GM18508 (cell line): ENCODE measurements around the gene MARCHF6.
"Not testable (repeated sequence)": the region's sequence is repeated elsewhere in the genome, so short reads cannot be mapped to it uniquely, and the experiment has no call there.

Source experiments
- ATAC-seq: cut with Tn5 transposase; IDR thresholded peaks from one replicate; pipeline ENCODE4 v1.9.1; 2021; ENCODE audit warnings: moderate number of reproducible peaks; ENCODE audit not compliant: insufficient read depth, unreplicated experiment

The MARCHF6 gene

GRCh38 chr5:10344461-10345106 lies 8.9 kb upstream of the MARCHF6 start:
- not testable (repeated sequence) for ATAC-seq

- ATAC-seq = no peak
These were observed 5.2 kb upstream of the MARCHF6 start for GRCh38 chr5:10348258-10348657.

- ATAC-seq = no peak
These were observed 2.1 kb upstream of the MARCHF6 start for GRCh38 chr5:10351199-10351905.

- no peak for ATAC-seq
These were observed 1.6 kb upstream of the MARCHF6 start for GRCh38 chr5:10351919-10352318.

GRCh38 chr5:10352430-10353240 lies 860 bp upstream of the MARCHF6 start:
- no peak for ATAC-seq

- no peak for ATAC-seq
These were observed 765 bp downstream of the MARCHF6 start for GRCh38 chr5:10354048-10354872.

GRCh38 chr5:10355071-10355889 lies 1.8 kb downstream of the MARCHF6 start:
- ATAC-seq = no peak

GRCh38 chr5:10358999-10359398 lies 5.5 kb downstream of the MARCHF6 start:
- no peak for ATAC-seq

- ATAC-seq = no peak
These were observed 7.2 kb downstream of the MARCHF6 start for GRCh38 chr5:10360686-10361085.

- ATAC-seq = no peak
These were observed 10.2 kb downstream of the MARCHF6 start for GRCh38 chr5:10363519-10364185.

- ATAC-seq = no peak
These were observed 10.7 kb downstream of the MARCHF6 start for GRCh38 chr5:10364186-10364689.

- no peak for ATAC-seq
These were observed 12.3 kb downstream of the MARCHF6 start for GRCh38 chr5:10365782-10366181.

- ATAC-seq = no peak
These were observed 13.1 kb downstream of the MARCHF6 start for GRCh38 chr5:10366310-10367272.

GRCh38 chr5:10367579-10367978 lies 14.1 kb downstream of the MARCHF6 start:
- no peak for ATAC-seq

- ATAC-seq = no peak
These were observed 17.4 kb downstream of the MARCHF6 start for GRCh38 chr5:10370931-10371330.

GRCh38 chr5:10371369-10371768 lies 17.9 kb downstream of the MARCHF6 start:
- not testable (repeated sequence) for ATAC-seq
